Measurements from ENCODE around the gene ZNF611.
"Not testable (repeated sequence)": the region's sequence is repeated elsewhere in the genome, so short reads cannot be mapped to it uniquely, and the experiment has no call there.

The ZNF611 gene

GRCh38 chr19:52675239-52675638, 59.6 kb downstream of the ZNF611 start:
- not testable (repeated sequence) for DNase-seq

- DNase-seq: no peak
Measured at GRCh38 chr19:52673014-52673413, 61.8 kb downstream of the ZNF611 start.

- DNase-seq: no peak
Measured at GRCh38 chr19:52670046-52670445, 64.8 kb downstream of the ZNF611 start.

- DNase-seq: no peak
Measured at GRCh38 chr19:52669586-52669985, 65.3 kb downstream of the ZNF611 start.

GRCh38 chr19:52667972-52668371, 66.9 kb downstream of the ZNF611 start:
- DNase-seq: no peak

- no peak for DNase-seq
Measured at GRCh38 chr19:52666506-52666905, 68.3 kb downstream of the ZNF611 start.

- DNase-seq: no peak
Measured at GRCh38 chr19:52665529-52665928, 69.3 kb downstream of the ZNF611 start.

- DNase-seq: no peak
Measured at GRCh38 chr19:52665027-52665426, 69.8 kb downstream of the ZNF611 start.

GRCh38 chr19:52664461-52664860, 70.4 kb downstream of the ZNF611 start:
- no peak for DNase-seq

GRCh38 chr19:52662631-52663030, 72.2 kb downstream of the ZNF611 start:
- DNase-seq: no peak

- DNase-seq: no peak
Measured at GRCh38 chr19:52660981-52661380, 73.9 kb downstream of the ZNF611 start.

- no peak for DNase-seq
Measured at GRCh38 chr19:52659013-52659412, 75.8 kb downstream of the ZNF611 start.

GRCh38 chr19:52658595-52658994, 76.2 kb downstream of the ZNF611 start:
- no peak for DNase-seq

GRCh38 chr19:52653161-52653560, 81.7 kb downstream of the ZNF611 start:
- no peak for DNase-seq

Data from NCI-H510A (cell line).